Measurements from ENCODE around the gene CFAP92.

Gene CFAP92

DNA sequence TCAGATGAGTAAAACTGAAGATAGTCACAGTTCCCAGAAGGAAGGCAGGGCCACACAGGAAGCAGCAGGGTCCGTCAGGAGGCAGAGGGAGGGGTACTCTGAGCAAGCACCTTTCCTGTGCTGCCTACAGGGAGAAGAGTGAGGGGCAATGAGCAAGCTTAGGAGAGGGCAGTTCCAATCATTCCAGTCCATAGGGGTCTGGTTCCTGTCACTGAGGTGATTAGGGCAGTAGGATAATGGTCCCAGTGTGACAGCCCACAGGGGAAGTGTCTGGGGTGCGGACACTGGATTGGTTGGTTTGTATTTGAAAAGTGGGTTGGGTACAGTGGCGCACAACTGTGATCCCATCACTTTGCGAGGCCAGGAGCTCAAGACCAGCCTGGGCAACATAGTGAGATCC lies 121.6 kb downstream of the CFAP92 start:
- TF ChIP-seq ZNF8 (CRISPR knock-in tag; IDR thresholded peaks at IDR 0.05): no peak
- no peak for TF ChIP-seq ZFP30 (CRISPR knock-in tag; IDR thresholded peaks at IDR 0.05)
- no peak for TF ChIP-seq ESRRG (CRISPR knock-in tag; IDR thresholded peaks at IDR 0.05)
- TF ChIP-seq PPARA (CRISPR knock-in tag; IDR thresholded peaks at IDR 0.05; ENCODE audit: borderline replicate concordance): no peak
- TF ChIP-seq, protein P1, sequence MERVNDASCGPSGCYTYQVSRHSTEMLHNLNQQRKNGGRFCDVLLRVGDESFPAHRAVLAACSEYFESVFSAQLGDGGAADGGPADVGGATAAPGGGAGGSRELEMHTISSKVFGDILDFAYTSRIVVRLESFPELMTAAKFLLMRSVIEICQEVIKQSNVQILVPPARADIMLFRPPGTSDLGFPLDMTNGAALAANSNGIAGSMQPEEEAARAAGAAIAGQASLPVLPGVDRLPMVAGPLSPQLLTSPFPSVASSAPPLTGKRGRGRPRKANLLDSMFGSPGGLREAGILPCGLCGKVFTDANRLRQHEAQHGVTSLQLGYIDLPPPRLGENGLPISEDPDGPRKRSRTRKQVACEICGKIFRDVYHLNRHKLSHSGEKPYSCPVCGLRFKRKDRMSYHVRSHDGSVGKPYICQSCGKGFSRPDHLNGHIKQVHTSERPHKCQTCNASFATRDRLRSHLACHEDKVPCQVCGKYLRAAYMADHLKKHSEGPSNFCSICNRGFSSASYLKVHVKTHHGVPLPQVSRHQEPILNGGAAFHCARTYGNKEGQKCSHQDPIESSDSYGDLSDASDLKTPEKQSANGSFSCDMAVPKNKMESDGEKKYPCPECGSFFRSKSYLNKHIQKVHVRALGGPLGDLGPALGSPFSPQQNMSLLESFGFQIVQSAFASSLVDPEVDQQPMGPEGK (CRISPR knock-in tag; IDR thresholded peaks at IDR 0.05; ENCODE audit: borderline replicate concordance): no peak
- no peak for TF ChIP-seq TCF4 (CRISPR knock-in tag; IDR thresholded peaks at IDR 0.05; ENCODE audit: borderline replicate concordance)
- no peak for TF ChIP-seq OSR1 (CRISPR knock-in tag; IDR thresholded peaks at IDR 0.05)
- TF ChIP-seq, protein P2, sequence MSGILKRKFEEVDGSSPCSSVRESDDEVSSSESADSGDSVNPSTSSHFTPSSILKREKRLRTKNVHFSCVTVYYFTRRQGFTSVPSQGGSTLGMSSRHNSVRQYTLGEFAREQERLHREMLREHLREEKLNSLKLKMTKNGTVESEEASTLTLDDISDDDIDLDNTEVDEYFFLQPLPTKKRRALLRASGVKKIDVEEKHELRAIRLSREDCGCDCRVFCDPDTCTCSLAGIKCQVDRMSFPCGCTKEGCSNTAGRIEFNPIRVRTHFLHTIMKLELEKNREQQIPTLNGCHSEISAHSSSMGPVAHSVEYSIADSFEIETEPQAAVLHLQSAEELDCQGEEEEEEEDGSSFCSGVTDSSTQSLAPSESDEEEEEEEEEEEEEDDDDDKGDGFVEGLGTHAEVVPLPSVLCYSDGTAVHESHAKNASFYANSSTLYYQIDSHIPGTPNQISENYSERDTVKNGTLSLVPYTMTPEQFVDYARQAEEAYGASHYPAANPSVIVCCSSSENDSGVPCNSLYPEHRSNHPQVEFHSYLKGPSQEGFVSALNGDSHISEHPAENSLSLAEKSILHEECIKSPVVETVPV (CRISPR knock-in tag; IDR thresholded peaks at IDR 0.05): no peak
- no peak for TF ChIP-seq ARNTL (CRISPR knock-in tag; IDR thresholded peaks at IDR 0.05; ENCODE audit: borderline replicate concordance, low read depth)
- TF ChIP-seq BACH2 (CRISPR knock-in tag; IDR thresholded peaks at IDR 0.05; ENCODE audit: borderline replicate concordance): no peak
- TF ChIP-seq ZC3H10 (CRISPR knock-in tag; IDR thresholded peaks at IDR 0.05): no peak
- TF ChIP-seq, protein P3, sequence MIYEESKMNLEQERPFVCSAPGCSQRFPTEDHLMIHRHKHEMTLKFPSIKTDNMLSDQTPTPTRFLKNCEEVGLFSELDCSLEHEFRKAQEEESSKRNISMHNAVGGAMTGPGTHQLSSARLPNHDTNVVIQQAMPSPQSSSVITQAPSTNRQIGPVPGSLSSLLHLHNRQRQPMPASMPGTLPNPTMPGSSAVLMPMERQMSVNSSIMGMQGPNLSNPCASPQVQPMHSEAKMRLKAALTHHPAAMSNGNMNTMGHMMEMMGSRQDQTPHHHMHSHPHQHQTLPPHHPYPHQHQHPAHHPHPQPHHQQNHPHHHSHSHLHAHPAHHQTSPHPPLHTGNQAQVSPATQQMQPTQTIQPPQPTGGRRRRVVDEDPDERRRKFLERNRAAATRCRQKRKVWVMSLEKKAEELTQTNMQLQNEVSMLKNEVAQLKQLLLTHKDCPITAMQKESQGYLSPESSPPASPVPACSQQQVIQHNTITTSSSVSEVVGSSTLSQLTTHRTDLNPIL (CRISPR knock-in tag; IDR thresholded peaks at IDR 0.05; ENCODE audit: low read depth): no peak
- TF ChIP-seq SNAI2 (CRISPR knock-in tag; IDR thresholded peaks at IDR 0.05): no peak
- no peak for TF ChIP-seq GLIS3 (CRISPR knock-in tag; IDR thresholded peaks at IDR 0.05)
- no peak for TF ChIP-seq ZFP3 (CRISPR knock-in tag; IDR thresholded peaks at IDR 0.05)
- TF ChIP-seq ZNF565 (CRISPR knock-in tag; conservative IDR thresholded peaks at IDR 0.05; ENCODE audit: low read depth): no peak
- TF ChIP-seq, protein P4, sequence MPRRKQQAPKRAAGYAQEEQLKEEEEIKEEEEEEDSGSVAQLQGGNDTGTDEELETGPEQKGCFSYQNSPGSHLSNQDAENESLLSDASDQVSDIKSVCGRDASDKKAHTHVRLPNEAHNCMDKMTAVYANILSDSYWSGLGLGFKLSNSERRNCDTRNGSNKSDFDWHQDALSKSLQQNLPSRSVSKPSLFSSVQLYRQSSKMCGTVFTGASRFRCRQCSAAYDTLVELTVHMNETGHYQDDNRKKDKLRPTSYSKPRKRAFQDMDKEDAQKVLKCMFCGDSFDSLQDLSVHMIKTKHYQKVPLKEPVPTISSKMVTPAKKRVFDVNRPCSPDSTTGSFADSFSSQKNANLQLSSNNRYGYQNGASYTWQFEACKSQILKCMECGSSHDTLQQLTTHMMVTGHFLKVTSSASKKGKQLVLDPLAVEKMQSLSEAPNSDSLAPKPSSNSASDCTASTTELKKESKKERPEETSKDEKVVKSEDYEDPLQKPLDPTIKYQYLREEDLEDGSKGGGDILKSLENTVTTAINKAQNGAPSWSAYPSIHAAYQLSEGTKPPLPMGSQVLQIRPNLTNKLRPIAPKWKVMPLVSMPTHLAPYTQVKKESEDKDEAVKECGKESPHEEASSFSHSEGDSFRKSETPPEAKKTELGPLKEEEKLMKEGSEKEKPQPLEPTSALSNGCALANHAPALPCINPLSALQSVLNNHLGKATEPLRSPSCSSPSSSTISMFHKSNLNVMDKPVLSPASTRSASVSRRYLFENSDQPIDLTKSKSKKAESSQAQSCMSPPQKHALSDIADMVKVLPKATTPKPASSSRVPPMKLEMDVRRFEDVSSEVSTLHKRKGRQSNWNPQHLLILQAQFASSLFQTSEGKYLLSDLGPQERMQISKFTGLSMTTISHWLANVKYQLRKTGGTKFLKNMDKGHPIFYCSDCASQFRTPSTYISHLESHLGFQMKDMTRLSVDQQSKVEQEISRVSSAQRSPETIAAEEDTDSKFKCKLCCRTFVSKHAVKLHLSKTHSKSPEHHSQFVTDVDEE (CRISPR knock-in tag; IDR thresholded peaks at IDR 0.05): no peak
- no peak for ATAC-seq

DNA sequence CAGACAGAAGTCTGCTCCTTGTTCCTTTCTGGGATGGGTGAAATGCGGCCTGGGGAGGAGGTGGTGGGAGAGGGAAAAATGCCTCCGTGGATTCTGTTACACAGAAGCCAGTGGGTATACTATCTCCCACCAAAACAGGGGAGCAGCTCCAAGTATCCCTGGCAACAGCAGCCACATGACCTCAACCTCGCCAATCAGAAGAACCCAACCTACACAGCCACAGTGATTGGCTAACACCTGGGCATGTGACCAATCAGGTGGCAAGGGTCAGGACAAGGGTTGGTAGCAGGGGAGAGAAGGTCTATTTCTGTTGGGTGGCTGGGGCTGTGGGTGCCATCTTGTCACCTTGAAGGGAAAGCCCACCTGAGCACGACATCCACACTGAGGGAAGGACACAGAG lies 123.5 kb downstream of the CFAP92 start:
- no peak for ATAC-seq
- TF ChIP-seq GLIS3 (CRISPR knock-in tag; IDR thresholded peaks at IDR 0.05) (no peak), ESRRG (CRISPR knock-in tag; IDR thresholded peaks at IDR 0.05) (no peak), BACH2 (CRISPR knock-in tag; IDR thresholded peaks at IDR 0.05; ENCODE audit: borderline replicate concordance) (no peak), ZFP30 (CRISPR knock-in tag; IDR thresholded peaks at IDR 0.05) (no peak)
- TF ChIP-seq, protein P3 (CRISPR knock-in tag; IDR thresholded peaks at IDR 0.05; ENCODE audit: low read depth): no peak
- TF ChIP-seq, protein P4 (CRISPR knock-in tag; IDR thresholded peaks at IDR 0.05): no peak
